RWPE1 (cell line): ENCODE data around the gene ASB2.

Source experiments
- CTCF ChIA-PET: fragments of 350-600 bp; sonication (Branson Sonifier 250); formaldehyde crosslinking; extraction: SDS; loops from one replicate; lab custom pipeline; 2021; lab: Yijun Ruan, JAX
- POLR2A ChIA-PET: fragments of 400-600 bp; formaldehyde crosslinking; extraction: SDS; loops from one replicate; lab custom pipeline; 2020; ENCODE audit warnings: antibody characterized with exemption; ENCODE audit not compliant: low non-redundant PET; lab: Yijun Ruan, JAX
- DNase-seq: peaks from one replicate; pipeline ENCODE4 v3.0.0; 2012; ENCODE audit warnings: low spot score
- H3K27ac ChIP-seq: fragments of 450-650 bp; 2 replicates; pipeline ENCODE4 v1.5.1; 2017
- TF ChIP-seq, protein P1 (sequence below): fragments of 450-650 bp; conservative IDR thresholded peaks from 2 replicates; pipeline ENCODE4 v1.5.1; 2017; ENCODE audit warnings: low read depth, mild to moderate bottlenecking

The ASB2 gene

DNA sequence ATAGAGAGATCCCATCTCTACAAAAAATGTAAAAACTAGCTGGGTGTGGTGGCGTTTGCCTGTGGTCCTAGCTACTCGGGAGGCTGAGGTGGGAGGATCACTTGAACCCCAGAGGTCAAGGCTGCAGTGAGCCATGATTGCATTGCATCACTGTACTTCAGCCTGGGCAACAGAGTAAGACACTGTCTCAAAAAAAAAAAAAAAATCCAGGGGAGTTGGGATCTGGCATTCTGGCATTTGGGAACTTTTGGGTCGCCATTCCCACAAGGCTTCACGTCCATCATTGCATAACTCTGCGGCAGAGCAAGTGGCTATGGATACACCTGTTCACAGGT, 83.9 kb downstream of the ASB2 start:
- DNase-seq, result no peak
- no peak overlapping the region for H3K27ac ChIP-seq
- TF ChIP-seq, protein P1, sequence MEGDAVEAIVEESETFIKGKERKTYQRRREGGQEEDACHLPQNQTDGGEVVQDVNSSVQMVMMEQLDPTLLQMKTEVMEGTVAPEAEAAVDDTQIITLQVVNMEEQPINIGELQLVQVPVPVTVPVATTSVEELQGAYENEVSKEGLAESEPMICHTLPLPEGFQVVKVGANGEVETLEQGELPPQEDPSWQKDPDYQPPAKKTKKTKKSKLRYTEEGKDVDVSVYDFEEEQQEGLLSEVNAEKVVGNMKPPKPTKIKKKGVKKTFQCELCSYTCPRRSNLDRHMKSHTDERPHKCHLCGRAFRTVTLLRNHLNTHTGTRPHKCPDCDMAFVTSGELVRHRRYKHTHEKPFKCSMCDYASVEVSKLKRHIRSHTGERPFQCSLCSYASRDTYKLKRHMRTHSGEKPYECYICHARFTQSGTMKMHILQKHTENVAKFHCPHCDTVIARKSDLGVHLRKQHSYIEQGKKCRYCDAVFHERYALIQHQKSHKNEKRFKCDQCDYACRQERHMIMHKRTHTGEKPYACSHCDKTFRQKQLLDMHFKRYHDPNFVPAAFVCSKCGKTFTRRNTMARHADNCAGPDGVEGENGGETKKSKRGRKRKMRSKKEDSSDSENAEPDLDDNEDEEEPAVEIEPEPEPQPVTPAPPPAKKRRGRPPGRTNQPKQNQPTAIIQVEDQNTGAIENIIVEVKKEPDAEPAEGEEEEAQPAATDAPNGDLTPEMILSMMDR, result no peak
- POLR2A ChIA-PET, result no interaction called here
- CTCF ChIA-PET, result interaction anchor here (0.6 to 1.7 kb wide), 3 partner anchors 11 to 513 kb away, joined by 4 to 6 read pairs (median 4); no protein-coding TSS in a partner anchor

DNA sequence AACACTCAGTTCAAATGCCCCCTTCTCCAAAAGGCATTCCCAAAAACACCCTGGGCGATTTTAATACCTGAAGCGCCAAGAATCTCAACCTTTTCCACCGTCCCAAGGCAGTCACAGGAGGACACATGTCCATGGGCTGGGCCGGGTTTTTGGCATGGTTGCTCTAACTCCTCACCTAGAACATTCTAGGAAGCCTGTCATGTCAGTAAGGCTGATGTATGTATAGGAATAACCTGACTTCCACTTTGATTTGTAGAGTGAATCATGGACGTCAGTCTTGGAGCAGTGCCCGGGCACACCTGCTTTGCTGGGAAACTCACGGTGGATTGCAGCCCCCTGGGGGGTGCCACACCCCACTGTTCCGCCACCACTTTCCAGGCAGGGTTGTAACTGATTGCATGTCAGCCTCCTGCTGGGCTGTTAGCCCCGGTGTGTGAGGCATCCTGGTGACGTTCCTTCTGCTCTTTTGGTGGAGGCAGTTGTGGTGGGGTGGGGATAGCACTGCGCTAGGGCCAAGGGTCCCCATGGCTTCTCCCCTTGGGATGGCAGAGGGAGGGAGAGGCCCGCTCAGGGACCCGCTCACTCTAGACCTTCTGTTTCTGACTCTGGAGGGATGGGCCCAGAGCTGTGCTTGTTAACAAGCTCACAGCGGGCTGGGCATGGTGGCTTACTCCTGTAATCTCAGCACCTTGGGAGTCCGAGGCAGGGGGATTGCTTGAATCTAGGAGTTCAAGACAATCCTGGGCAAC, 84.4 kb downstream of the ASB2 start:
- H3K27ac ChIP-seq, result no peak overlapping the region
- DNase-seq, result no peak
- ChIA-PET POLR2A (no interaction called here), CTCF (interaction anchor here (0.6 to 1.2 kb wide), 3 partner anchors 88 to 512 kb away, joined by 3 to 4 read pairs (median 4); no protein-coding TSS in a partner anchor)
- TF ChIP-seq, protein P1, result no peak

DNA sequence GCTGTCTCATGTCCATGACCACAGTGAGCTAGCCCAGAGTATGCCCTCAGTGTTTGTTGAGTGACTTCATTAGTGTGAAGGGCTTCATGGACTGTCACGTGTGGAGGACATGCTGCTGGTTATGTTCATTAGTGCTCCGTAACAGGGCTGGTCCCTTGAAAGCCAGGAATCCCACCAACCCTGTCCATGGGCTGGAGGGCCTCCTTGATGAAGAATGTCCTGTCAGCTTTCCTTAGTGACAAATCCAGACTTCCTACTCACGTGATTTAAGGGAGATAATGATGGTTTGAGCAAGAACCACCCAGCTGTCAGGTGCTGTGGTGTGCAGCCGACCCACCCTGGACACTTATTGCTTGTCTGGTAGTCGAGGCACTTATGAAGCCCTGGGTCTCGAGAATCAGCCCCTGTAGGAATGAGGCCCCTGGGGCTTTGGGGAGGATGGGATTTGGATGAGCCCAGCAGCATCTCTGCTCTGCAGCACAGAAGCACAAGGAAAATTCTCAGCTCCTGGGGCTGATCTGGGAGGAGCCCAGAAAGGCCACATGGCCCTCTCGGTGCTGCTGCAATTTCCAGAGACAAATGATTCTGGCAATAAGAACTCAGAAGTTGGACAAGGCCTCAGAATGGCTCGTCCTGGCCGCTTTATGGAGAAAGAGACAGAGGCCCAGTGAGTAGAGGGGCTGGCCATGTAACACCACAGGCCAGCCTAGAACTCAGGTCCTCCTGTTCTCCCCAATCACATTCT, 86.5 kb downstream of the ASB2 start:
- ChIA-PET CTCF (interaction anchor here (0.7 to 1.2 kb wide), 2 partner anchors 10 to 45 kb away, joined by 4 to 5 read pairs; no protein-coding TSS in a partner anchor), POLR2A (no interaction called here)
- H3K27ac ChIP-seq, result no peak overlapping the region
- no peak for DNase-seq
- TF ChIP-seq, protein P1, result no peak

DNA sequence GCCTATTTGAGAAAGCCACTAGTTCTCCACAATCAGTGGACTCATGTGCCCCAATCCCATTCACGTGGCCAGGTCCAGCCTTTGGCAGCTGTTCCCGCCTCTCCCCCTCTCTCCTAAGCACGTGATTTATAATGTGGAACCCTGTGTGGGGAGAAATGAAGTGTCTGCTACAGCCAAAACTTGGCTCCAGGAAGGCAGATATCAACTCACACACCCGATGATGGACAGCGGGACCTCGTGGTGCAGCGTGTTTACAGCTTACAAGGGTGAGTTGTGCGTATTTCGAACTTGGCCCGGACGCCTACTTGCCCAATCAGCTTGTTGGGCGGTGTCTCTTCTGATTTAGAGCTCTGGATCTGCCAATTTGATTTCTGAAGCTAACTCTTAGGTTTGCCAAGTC, 87.4 kb downstream of the ASB2 start:
- no peak overlapping the region for H3K27ac ChIP-seq
- TF ChIP-seq, protein P1, result no peak
- ChIA-PET POLR2A (no interaction called here), CTCF (interaction anchor here (1.2 kb wide), 1 partner anchor 46 kb away, joined by 4 read pairs; no protein-coding TSS in a partner anchor)
- no peak for DNase-seq

DNA sequence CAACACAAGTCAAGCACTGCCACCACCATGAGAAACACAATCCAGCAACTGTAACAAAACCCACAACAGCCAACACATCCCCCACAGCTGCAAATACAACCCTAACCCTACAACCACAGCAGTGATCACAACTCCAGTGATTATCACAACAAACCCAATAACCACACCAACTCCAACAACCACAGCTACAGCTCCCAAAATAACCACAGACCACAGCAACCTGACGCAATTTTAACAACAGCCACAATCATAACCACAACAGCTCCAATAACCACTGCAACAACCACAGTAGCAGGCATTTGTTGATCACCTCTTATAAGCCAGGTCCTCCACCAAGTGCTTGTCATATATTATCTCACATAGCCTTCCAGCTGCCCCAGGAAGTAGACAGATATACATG, 91.4 kb downstream of the ASB2 start:
- DNase-seq, result no peak
- POLR2A ChIA-PET, result no interaction called here
- CTCF ChIA-PET, result interaction anchor here (0.6 to 0.9 kb wide), 2 partner anchors 39 to 236 kb away, joined by 3 to 4 read pairs; no protein-coding TSS in a partner anchor
- no peak overlapping the region for H3K27ac ChIP-seq
- TF ChIP-seq, protein P1, result no peak
